HFFc6 (cell line): ENCODE results near the gene FBXW9. TPM values are rescaled to one million over a fixed set of nuclear protein-coding genes. Genes with fewer than 3 reads are reported as not detected.

Experiments
- DNase-seq: peaks from one replicate; pipeline ENCODE4 v3.0.0-alpha.2; 2018
- H3K27ac Mint-ChIP-seq: 2 replicates; pipeline ENCODE4 v1.8.0; 2020; ENCODE audit warnings: mild to moderate bottlenecking, mixed read lengths
- H3K27me3 Mint-ChIP-seq: 2 replicates; pipeline ENCODE4 v1.8.0; 2021; ENCODE audit warnings: mild to moderate bottlenecking, moderate library complexity, mixed read lengths; ENCODE audit not compliant: insufficient read depth
- H3K36me3 Mint-ChIP-seq: 2 replicates; pipeline ENCODE4 v1.8.0; 2021; ENCODE audit warnings: low read depth, mixed read lengths
- H3K4me1 Mint-ChIP-seq: 2 replicates; pipeline ENCODE4 v1.8.0; 2020; ENCODE audit warnings: low read depth, mixed read lengths
- H3K4me3 Mint-ChIP-seq: 2 replicates; pipeline ENCODE4 v1.8.0; 2020; ENCODE audit warnings: mild to moderate bottlenecking, moderate library complexity, mixed read lengths
- H3K9me3 Mint-ChIP-seq: 2 replicates; pipeline ENCODE4 v1.8.0; 2020; ENCODE audit warnings: mild to moderate bottlenecking, mixed read lengths
- CTCF ChIP-seq: fragments of 200-600 bp; sonication (generic); IDR thresholded peaks from 2 replicates; pipeline ENCODE4 v1.5.0; 2021; ENCODE audit warnings: antibody characterized with exemption, mild to moderate bottlenecking
- total RNA-seq, 6 experiments: library from RNA; stranded (reverse); fragmentation: NEBNext Ultra II Directional; extraction: Animal tissue kit (Norgen Biotek cat#: 25700); gene quantifications; 2 replicates in 1 of 6; 3 replicates in 5 of 6; pipeline ENCODE4 v1.2.3, GENCODE V29; 2021

The FBXW9 gene
- total RNA-seq, 6 experiments from 2014 or later, result 4.5 to 7.1 (median 5.4) TPM

- H3K36me3 Mint-ChIP-seq, result peaks cover 5% of the 10 kb centered on the region; the same call in 1 of the 2 replicates
- no peaks in the 10 kb centered on the region for H3K9me3 Mint-ChIP-seq
- TF ChIP-seq CTCF, result no peak
- peaks cover 4% of the 10 kb centered on the region; the same call in 1 of the 2 replicates for H3K27me3 Mint-ChIP-seq
- no peak for DNase-seq
- H3K4me3 Mint-ChIP-seq, result peak within 1 kb of the TSS; percentile 95
- peak within 1 kb of the TSS; percentile 70 for H3K27ac Mint-ChIP-seq
- H3K4me1 Mint-ChIP-seq, result peaks cover 38% of the 10 kb centered on the region
These were observed 30.0 kb downstream of the FBXW9 start, which contains the start of the genes MAN2B1 and WDR83 for GRCh38 chr19:12666265-12667048. MAN2B1 (minus strand) TSS chr19:12666742; CDS start chr19:12666701, 41 bp downstream. WDR83 (plus strand) TSS chr19:12666807; CDS start chr19:12669791, 2,984 bp downstream.

GRCh38 chr19:12665671-12666264 lies 30.7 kb downstream of the FBXW9 start:
- Mint-ChIP-seq H3K27me3 (peaks cover 4% of the 10 kb centered on the region; the same call in 1 of the 2 replicates), H3K4me1 (peaks cover 38% of the 10 kb centered on the region), H3K36me3 (peaks cover 5% of the 10 kb centered on the region; the same call in 1 of the 2 replicates), H3K9me3 (no peaks in the 10 kb centered on the region), H3K27ac (peak overlapping the region; percentile 70), H3K4me3 (peak overlapping the region; percentile 95)
- no peak for TF ChIP-seq CTCF
- no peak for DNase-seq

- Mint-ChIP-seq H3K4me1 (peaks cover 32% of the 10 kb centered on the region), H3K36me3 (peaks cover 5% of the 10 kb centered on the region; the same call in 1 of the 2 replicates)
These were observed 31.2 kb downstream of the FBXW9 start for GRCh38 chr19:12665281-12665573.

GRCh38 chr19:12664406-12665280 lies 31.8 kb downstream of the FBXW9 start:
- Mint-ChIP-seq H3K27me3 (peaks cover 4% of the 10 kb centered on the region; the same call in 1 of the 2 replicates), H3K4me3 (no peak overlapping the region), H3K27ac (no peak overlapping the region), H3K4me1 (peaks cover 30% of the 10 kb centered on the region), H3K36me3 (peaks cover 5% of the 10 kb centered on the region; the same call in 1 of the 2 replicates), H3K9me3 (no peaks in the 10 kb centered on the region)
- TF ChIP-seq CTCF, result no peak
- DNase-seq, result no peak

More at GRCh38 chr19:12665281-12665573, 31.2 kb downstream of the FBXW9 start:
- no peak overlapping the region for H3K4me3 Mint-ChIP-seq
- TF ChIP-seq CTCF, result no peak
- no peaks in the 10 kb centered on the region for H3K9me3 Mint-ChIP-seq
- H3K27ac Mint-ChIP-seq, result no peak overlapping the region
- H3K27me3 Mint-ChIP-seq, result peaks cover 4% of the 10 kb centered on the region; the same call in 1 of the 2 replicates
- DNase-seq, result no peak

GRCh38 chr19:12660980-12661379 lies 35.5 kb downstream of the FBXW9 start:
- no peak for DNase-seq
- Mint-ChIP-seq H3K4me3 (no peak overlapping the region), H3K36me3 (peaks cover 13% of the 10 kb centered on the region), H3K4me1 (peaks cover 5% of the 10 kb centered on the region), H3K9me3 (no peaks in the 10 kb centered on the region), H3K27me3 (no peaks in the 10 kb centered on the region), H3K27ac (no peak overlapping the region)
- TF ChIP-seq CTCF, result no peak
